ENCODE results near the gene ARHGEF6.

DNA sequence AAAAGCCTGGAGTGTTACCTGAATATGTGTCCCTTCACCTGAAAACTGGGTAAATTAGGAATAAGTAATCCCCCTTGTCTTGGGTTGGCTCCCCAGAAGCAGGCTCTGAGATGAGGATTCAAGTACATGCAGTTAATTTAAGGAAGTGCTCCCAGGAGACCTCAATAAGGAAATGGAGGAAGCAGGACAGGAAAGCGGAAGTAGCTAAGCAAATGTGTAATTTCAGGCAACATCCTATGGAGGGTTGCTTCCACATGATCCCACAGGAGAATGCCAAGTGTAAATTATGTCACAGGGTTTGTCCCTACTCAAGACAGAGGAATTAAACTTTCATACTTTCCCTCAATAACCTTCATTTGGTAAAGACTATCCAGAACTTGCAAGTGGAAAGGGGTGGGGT, 48.1 kb upstream of the ARHGEF6 start:
- TF ChIP-seq, protein P1, sequence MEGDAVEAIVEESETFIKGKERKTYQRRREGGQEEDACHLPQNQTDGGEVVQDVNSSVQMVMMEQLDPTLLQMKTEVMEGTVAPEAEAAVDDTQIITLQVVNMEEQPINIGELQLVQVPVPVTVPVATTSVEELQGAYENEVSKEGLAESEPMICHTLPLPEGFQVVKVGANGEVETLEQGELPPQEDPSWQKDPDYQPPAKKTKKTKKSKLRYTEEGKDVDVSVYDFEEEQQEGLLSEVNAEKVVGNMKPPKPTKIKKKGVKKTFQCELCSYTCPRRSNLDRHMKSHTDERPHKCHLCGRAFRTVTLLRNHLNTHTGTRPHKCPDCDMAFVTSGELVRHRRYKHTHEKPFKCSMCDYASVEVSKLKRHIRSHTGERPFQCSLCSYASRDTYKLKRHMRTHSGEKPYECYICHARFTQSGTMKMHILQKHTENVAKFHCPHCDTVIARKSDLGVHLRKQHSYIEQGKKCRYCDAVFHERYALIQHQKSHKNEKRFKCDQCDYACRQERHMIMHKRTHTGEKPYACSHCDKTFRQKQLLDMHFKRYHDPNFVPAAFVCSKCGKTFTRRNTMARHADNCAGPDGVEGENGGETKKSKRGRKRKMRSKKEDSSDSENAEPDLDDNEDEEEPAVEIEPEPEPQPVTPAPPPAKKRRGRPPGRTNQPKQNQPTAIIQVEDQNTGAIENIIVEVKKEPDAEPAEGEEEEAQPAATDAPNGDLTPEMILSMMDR (IDR thresholded peaks at IDR 0.05; ENCODE audit: poor library complexity, severe bottlenecking), result no peak
- TF ChIP-seq EP300 (conservative IDR thresholded peaks at IDR 0.05; ENCODE audit: poor library complexity, severe bottlenecking) (no peak), REST (IDR thresholded peaks at IDR 0.05; ENCODE audit: borderline replicate concordance) (no peak), EZH2 (IDR thresholded peaks at IDR 0.05; ENCODE audit: borderline replicate concordance, insufficient read depth, low read length, poor library complexity, severe bottlenecking) (no peak), TAF1 (IDR thresholded peaks at IDR 0.05; ENCODE audit: low read depth) (no peak)
